ENCODE measurements around the gene NFYA. TPM values are rescaled to one million over a fixed set of nuclear protein-coding genes. Genes with fewer than 3 reads are reported as not detected.

Gene NFYA
- total and polyA plus RNA-seq, 2 of the 13 experiments (the other 11 are each of a cell fraction or from before 2014, with no cell fraction given): 16.0 to 22.9 TPM

DNA sequence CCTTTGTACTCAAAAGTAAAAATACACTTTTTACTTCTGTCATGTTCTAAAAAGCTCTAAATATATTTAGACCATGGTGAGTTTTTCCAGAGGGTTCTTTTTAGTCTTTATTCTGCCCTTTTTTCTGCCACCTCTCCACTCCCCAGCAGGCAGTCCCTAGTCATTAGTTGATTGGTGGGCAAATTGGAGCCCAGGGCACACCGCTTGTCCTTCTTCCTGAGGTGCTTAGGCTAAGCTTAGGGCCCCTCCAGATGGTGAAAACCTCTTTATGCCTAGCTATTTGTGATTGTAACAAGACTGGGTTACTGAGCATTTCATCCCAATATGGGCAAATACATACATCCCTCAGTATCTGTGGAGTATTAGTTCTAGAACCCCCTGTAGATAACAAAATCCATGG, 75.1 kb downstream of the NFYA start:
- H3K4me2 ChIP-seq (ENCODE audit: low read depth, low read length): no peak overlapping the region
- H3K27ac ChIP-seq (ENCODE audit: extremely low read length, insufficient read depth, low read length): no peak overlapping the region
- POLR2A ChIA-PET: no interaction called here
- peaks cover 0 to 1% of the 10 kb centered on the region in 2 experiments; a peak in 1 of 5 replicates for H3K27me3 ChIP-seq (ENCODE audit: control insufficient read depth in 1 of 2, insufficient read depth in 2 of 2, low read length in 2 of 2)
- intact Hi-C loops (cut with micrococcal nuclease; ENCODE audit: unreplicated experiment): no loop called here
- DNase-seq (ENCODE audit: low spot score): no peak
- BruUV-seq (replicated peaks): no TSS peak
- H3K4me3 ChIP-seq (replicated peaks in 1 of 3; ENCODE audit: insufficient read depth in 1 of 3, low read depth in 2 of 3, low read length in 3 of 3): no peak overlapping the region
- no peaks in the 10 kb centered on the region for H3K9me3 ChIP-seq (ENCODE audit: low read length)
- no peak for ATAC-seq
- no peak overlapping the region for H2AFZ ChIP-seq (ENCODE audit: low read length)
- WGBS (ENCODE audit: low lambda C conversion rate): 23% methylated on average over 1 of the region's 1 CpG
- no peaks in the 10 kb centered on the region for H3K36me3 ChIP-seq (replicated peaks in 1 of 2; ENCODE audit: control insufficient read depth in 1 of 2, insufficient read depth in 2 of 2, low read length in 2 of 2)
- H4K20me1 ChIP-seq (ENCODE audit: insufficient read depth, low read length): no peaks in the 10 kb centered on the region
- no peak overlapping the region for H3K9ac ChIP-seq (ENCODE audit: insufficient read depth, low read depth, low read length)
- in situ Hi-C loops (cut with HindIII; ENCODE audit: extremely low pct_ligation_motif_present, low pct_unique_long_range_greater_than_20kb): no loop called here
- CTCF ChIA-PET (ENCODE audit: low intra/inter-chr PET ratio, low total read pairs): no interaction called here
- FAIRE-seq: no peak
- no peaks in the 10 kb centered on the region for H3K4me1 ChIP-seq (ENCODE audit: insufficient read depth, low read length)
- no peaks in the 10 kb centered on the region for H3K79me2 ChIP-seq (ENCODE audit: insufficient read depth, low read length)
- TF ChIP-seq, protein P1, sequence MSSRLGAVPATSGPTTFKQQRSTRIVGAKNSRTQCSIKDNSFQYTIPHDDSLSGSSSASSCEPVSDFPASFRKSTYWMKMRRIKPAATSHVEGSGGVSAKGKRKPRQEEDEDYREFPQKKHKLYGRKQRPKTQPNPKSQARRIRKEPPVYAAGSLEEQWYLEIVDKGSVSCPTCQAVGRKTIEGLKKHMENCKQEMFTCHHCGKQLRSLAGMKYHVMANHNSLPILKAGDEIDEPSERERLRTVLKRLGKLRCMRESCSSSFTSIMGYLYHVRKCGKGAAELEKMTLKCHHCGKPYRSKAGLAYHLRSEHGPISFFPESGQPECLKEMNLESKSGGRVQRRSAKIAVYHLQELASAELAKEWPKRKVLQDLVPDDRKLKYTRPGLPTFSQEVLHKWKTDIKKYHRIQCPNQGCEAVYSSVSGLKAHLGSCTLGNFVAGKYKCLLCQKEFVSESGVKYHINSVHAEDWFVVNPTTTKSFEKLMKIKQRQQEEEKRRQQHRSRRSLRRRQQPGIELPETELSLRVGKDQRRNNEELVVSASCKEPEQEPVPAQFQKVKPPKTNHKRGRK (CRISPR knock-in tag; IDR thresholded peaks at IDR 0.05): no peak
- TF ChIP-seq, protein P2, sequence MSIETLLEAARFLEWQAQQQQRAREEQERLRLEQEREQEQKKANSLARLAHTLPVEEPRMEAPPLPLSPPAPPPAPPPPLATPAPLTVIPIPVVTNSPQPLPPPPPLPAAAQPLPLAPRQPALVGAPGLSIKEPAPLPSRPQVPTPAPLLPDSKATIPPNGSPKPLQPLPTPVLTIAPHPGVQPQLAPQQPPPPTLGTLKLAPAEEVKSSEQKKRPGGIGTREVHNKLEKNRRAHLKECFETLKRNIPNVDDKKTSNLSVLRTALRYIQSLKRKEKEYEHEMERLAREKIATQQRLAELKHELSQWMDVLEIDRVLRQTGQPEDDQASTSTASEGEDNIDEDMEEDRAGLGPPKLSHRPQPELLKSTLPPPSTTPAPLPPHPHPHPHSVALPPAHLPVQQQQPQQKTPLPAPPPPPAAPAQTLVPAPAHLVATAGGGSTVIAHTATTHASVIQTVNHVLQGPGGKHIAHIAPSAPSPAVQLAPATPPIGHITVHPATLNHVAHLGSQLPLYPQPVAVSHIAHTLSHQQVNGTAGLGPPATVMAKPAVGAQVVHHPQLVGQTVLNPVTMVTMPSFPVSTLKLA (IDR thresholded peaks at IDR 0.05): no peak
- TF ChIP-seq SRSF1 (optimal IDR thresholded peaks at IDR 0.05; ENCODE audit: low read depth, low read length) (no peak), ZNF33A (CRISPR knock-in tag; IDR thresholded peaks at IDR 0.05; ENCODE audit: borderline replicate concordance) (no peak), HIVEP1 (CRISPR knock-in tag; IDR thresholded peaks at IDR 0.05) (no peak), ZNF724P (CRISPR knock-in tag; IDR thresholded peaks at IDR 0.05; ENCODE audit: borderline replicate concordance) (no peak), ZKSCAN5 (CRISPR knock-in tag; IDR thresholded peaks at IDR 0.05) (no peak), RBM22 (optimal IDR thresholded peaks at IDR 0.05; ENCODE audit: low read length) (no peak), ZKSCAN1 (IDR thresholded peaks at IDR 0.05; ENCODE audit: low read length) (no peak), SETDB1 (CRISPR knock-in tag; IDR thresholded peaks at IDR 0.05; ENCODE audit: borderline replicate concordance) (no peak)
- TF ChIP-seq, protein P3, sequence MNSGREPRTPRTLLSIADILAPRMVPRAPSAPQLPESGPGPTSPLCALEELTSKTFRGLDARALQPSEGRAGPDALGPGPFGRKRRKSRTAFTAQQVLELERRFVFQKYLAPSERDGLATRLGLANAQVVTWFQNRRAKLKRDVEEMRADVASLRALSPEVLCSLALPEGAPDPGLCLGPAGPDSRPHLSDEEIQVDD (CRISPR knock-in tag; IDR thresholded peaks at IDR 0.05; ENCODE audit: borderline replicate concordance): no peak
- TF ChIP-seq, protein P4, sequence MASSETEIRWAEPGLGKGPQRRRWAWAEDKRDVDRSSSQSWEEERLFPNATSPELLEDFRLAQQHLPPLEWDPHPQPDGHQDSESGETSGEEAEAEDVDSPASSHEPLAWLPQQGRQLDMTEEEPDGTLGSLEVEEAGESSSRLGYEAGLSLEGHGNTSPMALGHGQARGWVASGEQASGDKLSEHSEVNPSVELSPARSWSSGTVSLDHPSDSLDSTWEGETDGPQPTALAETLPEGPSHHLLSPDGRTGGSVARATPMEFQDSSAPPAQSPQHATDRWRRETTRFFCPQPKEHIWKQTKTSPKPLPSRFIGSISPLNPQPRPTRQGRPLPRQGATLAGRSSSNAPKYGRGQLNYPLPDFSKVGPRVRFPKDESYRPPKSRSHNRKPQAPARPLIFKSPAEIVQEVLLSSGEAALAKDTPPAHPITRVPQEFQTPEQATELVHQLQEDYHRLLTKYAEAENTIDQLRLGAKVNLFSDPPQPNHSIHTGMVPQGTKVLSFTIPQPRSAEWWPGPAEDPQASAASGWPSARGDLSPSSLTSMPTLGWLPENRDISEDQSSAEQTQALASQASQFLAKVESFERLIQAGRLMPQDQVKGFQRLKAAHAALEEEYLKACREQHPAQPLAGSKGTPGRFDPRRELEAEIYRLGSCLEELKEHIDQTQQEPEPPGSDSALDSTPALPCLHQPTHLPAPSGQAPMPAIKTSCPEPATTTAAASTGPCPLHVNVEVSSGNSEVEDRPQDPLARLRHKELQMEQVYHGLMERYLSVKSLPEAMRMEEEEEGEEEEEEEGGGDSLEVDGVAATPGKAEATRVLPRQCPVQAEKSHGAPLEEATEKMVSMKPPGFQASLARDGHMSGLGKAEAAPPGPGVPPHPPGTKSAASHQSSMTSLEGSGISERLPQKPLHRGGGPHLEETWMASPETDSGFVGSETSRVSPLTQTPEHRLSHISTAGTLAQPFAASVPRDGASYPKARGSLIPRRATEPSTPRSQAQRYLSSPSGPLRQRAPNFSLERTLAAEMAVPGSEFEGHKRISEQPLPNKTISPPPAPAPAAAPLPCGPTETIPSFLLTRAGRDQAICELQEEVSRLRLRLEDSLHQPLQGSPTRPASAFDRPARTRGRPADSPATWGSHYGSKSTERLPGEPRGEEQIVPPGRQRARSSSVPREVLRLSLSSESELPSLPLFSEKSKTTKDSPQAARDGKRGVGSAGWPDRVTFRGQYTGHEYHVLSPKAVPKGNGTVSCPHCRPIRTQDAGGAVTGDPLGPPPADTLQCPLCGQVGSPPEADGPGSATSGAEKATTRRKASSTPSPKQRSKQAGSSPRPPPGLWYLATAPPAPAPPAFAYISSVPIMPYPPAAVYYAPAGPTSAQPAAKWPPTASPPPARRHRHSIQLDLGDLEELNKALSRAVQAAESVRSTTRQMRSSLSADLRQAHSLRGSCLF (CRISPR knock-in tag; IDR thresholded peaks at IDR 0.05; ENCODE audit: borderline replicate concordance): no peak
- TF ChIP-seq, protein P5, sequence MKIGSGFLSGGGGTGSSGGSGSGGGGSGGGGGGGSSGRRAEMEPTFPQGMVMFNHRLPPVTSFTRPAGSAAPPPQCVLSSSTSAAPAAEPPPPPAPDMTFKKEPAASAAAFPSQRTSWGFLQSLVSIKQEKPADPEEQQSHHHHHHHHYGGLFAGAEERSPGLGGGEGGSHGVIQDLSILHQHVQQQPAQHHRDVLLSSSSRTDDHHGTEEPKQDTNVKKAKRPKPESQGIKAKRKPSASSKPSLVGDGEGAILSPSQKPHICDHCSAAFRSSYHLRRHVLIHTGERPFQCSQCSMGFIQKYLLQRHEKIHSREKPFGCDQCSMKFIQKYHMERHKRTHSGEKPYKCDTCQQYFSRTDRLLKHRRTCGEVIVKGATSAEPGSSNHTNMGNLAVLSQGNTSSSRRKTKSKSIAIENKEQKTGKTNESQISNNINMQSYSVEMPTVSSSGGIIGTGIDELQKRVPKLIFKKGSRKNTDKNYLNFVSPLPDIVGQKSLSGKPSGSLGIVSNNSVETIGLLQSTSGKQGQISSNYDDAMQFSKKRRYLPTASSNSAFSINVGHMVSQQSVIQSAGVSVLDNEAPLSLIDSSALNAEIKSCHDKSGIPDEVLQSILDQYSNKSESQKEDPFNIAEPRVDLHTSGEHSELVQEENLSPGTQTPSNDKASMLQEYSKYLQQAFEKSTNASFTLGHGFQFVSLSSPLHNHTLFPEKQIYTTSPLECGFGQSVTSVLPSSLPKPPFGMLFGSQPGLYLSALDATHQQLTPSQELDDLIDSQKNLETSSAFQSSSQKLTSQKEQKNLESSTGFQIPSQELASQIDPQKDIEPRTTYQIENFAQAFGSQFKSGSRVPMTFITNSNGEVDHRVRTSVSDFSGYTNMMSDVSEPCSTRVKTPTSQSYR (CRISPR knock-in tag; IDR thresholded peaks at IDR 0.05; ENCODE audit: borderline replicate concordance): no peak
